Fibroblast of the conjunctiva (primary cell): ENCODE data around the gene STOML1.
"Not testable (repeated sequence)": the region's sequence is repeated elsewhere in the genome, so short reads cannot be mapped to it uniquely, and the experiment has no call there.

ENCODE experiments used
- DNase-seq: peaks from one replicate; pipeline ENCODE4 v3.0.0-alpha.2; 2010; ENCODE audit warnings: low read depth

STOML1 gene

DNA sequence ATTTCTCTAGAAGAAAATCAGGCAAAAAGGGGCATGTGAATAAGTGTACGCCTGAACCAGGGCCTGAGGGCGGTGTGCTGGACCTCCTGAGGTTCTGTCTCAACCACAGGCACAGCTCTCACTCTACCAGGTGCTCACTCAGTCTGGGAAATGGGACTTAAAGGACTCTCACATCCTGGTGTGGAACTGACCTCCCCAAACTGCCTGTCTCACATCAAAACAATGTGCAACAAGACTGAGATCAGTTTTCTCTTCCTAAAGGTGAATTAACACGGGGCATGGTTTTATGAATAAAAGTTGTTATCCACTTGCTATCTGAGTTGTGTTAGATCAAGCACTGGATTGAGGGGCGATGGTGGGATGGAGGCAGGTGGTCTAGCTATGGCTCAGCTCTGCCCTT lies 4.8 kb downstream of the STOML1 start:
- DNase-seq = no peak

DNA sequence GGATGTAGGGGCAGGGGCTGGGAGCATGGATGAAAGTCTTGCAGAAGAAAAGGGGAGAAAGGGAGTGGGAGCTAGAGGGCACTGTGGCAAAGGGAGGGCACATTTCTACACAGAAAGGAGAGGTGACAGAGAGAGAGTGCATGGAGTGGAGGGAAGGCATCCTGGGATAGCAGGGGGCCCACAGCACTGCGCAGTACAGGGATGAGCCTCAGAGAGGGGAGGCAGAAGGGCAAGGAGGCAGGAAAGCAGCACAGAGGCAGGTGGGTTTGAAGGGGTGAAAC lies 5.4 kb downstream of the STOML1 start:
- DNase-seq = no peak

DNA sequence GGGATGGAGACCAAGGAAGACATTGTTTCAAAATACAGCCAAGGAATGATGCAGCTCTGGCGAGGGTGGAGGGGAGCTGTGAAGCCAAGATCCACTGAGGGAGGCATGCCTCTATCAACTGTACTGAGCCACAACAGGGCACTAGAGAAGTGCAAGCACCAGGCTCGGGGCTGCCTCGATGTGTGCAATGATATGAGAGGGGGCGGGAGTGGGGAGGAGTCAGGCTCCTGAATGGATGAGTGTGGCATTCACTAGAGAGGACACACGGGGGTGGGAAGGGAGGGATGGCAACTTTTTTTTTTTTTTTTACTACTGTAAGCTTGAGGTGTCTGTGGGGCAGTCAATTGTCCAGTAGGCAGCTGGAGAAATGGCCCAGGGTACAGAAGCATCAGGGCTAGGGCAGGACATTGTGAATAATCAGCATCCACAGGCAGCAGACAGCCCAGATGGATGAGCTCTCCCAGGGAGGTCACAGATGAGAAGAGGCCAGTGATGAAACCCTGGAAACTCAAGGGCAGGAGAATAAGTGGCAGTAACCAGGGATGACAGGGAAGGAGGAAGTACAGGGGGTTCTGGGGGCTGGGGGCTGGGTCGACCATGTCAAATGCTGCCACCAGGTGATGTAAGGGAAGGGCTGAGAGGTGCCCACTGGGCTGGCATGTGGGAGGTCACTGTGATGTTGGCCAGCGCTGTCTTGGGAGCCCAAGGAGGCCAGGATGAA lies 5.9 kb downstream of the STOML1 start:
- no peak for DNase-seq

DNA sequence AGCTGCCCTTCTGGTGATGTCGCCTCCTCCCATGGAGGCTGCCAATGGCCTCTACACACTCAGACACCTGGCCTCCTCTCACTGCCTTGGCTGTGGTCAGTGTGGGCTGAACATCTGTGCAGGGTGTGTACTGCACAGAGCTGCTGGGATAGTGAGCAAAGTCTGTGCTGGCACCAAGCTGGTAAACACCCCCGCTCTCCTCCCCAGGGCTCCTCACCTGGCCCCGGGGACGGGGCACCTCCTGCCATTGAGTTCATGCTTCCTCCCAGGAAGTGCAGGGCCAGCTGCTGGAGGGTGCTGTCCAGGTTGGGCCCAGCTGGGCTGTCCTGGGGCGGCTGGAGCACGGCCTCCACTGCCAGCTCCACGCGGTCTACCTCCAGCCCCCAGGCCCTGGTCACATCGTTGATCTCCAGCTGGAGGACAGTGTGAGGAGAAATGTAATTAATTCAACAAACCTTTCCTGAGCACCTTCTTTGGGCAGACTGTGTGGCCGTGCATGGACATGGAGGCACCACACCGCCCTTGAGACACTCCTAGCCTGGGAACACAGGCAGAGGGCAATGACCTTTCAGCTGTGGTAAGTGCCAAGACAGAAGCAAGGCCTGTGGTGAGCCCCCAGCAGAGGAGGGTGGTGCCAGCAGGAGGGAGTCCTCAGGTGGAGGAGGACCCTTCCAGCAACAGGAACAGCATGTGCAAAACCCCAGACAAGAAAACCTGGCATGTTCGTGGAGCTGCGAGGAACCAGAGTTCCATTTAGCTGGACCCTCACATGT lies 6.8 kb downstream of the STOML1 start:
- DNase-seq = no peak

DNA sequence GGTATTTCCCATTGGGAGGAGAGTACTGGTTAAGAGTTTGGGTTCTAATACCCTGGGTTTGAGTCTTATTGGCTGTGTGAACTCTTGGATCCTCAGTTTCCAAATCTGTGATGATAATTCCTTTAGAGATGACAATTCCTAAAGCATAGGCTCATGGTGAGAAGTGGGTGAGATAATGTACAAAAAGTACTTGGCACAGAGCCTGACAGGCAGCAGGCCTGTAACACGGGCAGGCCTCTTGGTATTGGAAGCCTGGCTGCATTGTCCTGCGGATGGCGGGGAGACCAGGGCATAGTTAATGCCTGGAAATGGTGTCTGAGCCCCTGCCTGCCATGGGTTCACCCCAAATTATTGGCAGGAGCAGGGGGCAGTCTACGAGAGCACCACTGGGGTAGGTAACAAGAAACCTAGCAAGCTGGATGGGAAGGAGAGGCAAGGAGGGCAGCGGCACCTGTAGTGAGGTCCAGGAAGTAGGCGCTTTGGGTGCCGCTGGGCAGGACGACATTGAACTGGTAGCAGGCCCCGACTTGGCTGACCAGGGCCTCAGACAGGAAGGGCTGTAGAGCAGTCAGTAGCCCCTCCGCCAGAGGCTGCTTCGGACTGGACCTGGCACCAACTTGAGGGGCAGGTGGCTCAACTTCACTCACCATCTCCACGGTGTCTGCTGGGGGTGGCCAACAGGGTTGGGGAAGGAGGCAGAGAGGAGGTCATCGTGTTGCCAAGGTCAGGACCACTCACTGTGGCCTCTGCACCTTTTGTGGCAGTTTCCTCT lies 7.7 kb downstream of the STOML1 start:
- DNase-seq = no peak

DNA sequence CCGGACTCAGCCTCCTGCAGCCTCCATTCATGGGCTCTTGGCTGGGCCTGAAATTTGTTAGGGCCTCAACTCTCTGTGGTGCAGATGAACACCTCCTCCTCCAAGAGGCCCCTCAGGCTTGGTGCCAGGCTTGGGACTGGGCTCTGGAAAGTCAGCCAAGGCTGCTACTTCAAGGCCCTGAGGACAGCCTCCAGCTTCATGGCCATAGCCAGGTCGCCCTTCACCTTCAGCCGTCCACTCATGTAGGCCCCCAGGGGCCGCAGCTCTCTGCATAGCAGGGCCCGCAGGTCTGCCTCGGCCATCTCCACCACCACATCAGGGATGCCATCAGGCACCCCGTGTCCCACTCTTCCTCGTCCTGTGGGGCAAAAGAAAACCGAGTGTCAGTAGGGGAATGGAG lies 8.3 kb downstream of the STOML1 start:
- no peak for DNase-seq

DNA sequence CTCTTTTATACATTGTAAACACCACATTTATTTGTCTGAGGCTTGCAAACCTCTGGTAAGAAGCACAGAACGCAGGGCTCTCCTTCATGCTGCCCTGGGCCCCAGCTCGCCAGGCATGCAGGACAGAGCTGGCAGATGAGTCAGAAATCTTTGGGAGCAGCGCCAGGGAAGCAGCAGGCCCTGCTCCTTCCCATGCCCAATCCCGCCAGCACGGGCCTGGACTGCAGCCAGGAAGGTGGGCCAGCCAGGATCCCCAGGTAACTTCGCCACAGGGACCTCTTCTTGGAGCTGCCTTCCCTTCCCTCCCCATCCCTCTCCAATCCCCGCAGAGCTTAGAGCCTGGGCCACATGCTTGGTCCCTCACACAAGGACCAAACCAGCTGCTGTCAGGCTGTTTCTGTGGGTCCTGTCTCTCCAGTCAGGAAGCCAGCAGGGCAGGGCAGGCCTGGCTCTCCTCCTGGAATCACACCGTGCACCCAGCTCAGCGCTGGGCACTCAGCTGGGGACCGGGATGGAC lies 8.8 kb downstream of the STOML1 start:
- DNase-seq = peak; percentile 70

DNA sequence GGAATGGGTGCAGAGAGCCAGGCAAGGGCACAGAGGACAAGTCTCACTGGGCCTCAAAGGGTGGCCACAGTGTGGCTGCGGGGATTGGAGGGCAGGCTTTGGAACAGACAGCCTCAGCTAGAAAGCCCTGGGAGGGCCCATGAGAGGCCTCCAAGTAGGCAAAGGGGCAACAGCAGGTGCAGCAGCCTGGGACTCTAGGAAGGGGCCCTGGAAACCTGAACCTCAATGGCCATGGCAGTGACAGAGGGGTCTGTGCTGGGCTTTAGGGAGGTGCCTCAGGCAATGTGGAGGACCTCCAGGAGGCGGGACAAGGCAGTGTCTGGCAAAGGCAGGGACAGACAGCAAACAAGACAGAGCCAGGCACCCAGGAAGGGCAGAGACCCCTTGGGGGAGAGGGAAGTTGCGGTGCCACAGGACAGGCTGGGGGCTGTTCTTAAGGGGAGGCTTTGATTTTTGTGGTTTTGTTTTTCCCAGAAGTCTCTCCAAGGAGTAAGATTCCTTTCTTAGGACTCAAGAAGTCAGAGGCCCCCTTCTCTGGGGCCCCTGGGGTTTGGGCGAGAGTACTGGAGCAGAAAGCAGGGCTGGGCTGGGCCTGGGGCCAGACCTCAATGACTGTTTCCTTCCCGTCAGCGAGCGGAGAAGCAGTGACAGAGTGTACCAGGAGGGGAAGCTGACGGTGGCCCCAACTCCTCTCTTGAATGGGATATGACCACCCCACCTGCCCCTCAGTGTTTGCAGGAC lies 9.7 kb downstream of the STOML1 start:
- peak; percentile 82 for DNase-seq

DNA sequence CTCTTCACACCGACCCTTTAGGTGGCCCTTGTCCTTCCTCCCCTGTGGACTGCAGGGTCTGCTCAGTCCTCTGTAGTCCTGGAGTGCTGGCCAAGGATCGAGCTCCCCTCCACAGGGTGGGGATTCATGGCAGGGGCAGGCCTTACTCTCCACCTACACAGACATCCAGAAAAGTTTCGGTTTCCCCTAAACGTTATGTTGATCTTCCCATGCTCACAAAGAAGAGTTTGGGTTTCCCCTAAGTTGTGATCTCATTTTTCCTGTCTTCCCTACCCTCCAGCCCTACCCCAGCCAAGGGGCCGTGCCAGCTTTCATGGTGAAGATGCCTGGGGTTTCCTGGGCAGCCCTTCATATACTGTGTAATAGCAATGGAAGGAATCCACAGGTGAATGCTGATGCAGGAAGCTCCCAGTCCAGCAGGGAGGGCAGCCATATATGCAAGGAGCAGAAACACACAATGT lies 10.3 kb downstream of the STOML1 start:
- DNase-seq = no peak

DNA sequence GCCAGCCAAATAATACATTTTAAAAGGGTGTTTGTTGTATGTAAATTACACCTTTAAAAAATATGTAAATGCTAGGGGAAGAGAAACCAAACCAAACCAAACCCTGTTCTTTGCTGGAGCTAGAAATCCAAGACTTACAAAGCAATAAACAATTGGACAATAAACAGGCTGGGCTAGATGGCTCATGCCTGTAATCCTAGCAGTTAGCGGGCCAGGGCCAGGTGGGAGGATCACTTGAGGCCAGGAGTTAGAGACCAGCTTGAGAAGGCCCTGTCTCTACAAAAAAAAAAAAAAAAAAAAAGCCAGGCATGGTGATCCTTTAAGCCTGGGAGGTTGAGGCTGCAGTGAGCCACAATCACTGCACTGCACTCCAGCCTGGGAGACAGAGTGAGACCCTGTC lies 12.5 kb downstream of the STOML1 start:
- DNase-seq = no peak

DNA sequence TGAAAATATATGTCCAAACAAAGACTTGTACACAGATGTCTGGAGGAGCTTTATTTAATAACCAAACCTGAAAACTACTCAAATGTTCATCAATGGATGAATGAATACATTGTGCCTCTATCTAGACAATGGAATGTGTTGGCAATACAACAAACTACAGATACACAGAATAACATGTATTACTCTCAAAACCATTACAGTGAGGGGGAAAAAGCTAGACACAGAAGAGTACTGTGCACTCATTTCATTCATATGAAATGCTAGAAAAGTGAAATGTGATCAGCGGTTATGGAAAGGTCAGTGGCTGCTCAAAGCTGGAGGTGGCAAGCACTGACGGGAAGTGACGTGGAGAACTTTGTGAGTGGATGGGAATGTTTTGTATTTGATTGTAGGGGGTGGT lies 13.2 kb downstream of the STOML1 start:
- DNase-seq = no peak

DNA sequence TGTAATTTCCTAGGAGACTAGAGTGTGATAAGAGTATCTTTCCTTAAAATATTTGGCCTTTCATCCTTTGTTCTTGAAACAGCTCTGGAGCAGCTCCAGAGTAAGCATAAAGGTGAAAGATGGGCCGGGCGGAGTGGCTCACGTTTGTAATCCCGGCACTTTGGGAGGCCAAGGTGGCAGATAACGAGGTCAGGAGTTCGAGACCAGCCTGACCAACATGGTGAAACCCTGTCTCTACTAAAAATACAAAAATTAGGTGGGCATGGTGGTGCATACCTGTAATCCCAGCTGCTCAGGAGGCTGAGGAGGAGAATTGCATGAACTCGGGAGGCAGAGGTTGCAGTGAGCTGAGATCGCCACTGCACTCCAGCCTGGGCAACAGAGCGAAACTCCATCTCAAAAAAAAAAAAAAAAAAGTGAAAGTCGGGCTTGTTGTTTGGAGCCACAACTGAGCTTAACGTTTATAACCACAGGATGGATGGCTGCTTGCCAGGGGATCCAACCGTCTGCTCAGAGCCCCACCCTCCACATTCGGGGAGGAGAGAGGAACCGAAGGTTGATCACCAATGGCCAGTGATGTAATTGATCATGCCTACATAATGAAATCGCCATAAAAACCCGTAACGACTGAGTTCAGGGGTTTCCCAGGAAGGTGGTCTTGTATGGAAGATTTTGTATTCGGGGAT lies 16.5 kb downstream of the STOML1 start:
- DNase-seq = not testable (repeated sequence)

DNA sequence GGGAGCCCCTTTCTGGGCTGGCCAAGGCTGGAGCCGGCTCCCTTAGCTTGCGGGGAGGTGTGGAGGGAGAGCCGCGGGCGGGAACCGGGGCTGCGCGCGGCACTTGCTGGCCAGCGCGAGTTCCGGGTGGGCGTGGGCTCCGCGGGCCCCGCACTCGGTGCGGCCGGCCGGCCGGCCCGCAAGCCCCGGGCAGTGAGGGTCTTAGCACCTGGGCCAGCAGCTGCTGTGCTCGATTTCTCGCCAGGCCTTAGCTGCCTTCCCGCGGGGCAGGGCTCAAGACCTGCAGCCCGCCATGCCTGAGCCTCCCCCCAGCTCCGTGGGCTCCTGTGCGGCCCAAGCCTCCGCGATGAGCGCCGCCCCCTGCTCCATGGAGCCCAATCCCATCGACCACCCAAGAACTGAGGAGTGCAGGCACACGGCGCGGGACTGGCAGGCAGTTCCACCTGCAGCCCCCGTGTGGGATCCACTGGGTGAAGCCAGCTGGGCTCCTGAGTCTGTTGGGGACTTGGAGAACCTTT lies 18.4 kb downstream of the STOML1 start:
- not testable (repeated sequence) for DNase-seq

DNA sequence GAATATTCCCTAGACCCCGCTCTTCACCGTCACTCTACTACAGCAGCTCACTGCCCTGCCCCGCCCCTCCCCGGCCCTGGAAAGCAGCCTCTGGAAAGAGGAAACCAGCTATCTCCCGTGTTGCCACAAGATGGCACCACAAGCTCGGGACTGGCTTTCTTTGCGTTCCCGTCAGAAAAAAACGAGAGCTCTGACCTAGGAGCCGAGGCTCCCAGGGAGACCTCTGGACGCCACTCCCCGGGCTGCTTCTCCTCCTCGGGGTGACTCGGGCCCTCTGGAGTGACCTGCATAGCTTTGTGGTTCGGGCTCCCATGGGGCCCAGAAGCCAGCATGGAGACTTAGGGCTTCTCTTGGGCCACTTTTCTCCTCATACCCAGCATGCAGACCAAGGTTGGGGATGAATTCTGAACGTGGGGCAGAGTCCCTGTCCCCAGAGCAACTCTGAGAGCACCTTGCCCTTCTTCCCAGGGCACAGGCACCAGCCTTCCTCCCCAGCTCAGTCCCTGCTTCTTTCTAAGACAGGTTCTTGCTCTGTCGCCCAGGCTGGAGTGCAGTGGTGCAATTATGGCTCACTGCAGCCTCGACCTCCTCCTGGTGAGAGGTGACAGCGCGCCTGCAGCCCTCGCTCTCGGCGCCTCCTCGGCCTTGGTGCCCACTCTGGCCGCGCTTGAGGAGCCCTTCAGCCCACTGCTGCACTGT lies 19.0 kb downstream of the STOML1 start:
- DNase-seq = peak; percentile 74

DNA sequence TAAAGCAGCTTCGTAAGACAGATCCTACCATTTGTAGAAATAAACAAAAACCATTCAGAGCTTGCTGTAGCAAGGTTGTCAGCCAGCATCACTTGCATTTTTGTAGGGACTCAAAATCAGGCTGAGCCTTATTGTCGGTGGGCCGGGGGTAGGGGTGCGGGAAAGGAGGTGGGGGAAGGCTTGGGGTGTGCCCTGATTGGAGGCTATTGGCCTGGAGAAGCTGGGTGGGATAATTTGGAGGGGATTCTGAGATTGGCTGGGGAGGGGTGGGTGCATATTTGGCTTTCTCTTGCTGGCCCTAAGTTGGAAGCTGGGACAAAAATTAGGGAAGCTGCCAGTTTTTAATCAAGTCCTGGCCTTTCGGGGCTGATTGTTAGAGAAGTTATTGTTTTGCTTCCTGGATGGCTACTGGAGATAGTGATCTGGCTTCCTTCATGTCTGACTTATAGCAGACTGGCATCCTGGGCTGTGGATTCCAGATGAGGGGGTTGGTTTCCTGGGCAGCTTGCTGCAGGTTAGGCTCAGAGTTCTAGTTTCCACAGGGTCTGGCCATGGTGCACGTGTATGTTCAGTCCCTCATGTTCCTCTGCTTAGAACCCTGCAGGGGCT lies 22.8 kb downstream of the STOML1 start:
- no peak for DNase-seq

DNA sequence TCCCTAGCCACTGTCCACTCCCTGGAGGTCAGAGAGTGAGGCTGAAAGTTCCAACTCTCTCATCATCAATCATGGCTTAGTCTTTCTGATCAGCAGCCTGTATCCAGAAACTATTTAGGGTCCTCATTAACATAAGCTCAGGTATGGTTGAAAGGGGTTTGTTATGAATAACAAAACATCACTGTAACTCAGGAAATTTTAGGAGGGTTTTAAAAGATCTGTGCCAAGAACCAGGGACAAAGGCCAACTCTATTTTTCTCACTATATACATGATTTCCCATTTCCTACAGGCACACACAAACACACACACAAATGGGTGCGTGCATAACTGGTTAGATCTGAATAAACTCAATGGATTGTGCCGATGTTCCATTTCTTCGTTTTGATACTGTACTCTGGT lies 23.6 kb downstream of the STOML1 start:
- no peak for DNase-seq

DNA sequence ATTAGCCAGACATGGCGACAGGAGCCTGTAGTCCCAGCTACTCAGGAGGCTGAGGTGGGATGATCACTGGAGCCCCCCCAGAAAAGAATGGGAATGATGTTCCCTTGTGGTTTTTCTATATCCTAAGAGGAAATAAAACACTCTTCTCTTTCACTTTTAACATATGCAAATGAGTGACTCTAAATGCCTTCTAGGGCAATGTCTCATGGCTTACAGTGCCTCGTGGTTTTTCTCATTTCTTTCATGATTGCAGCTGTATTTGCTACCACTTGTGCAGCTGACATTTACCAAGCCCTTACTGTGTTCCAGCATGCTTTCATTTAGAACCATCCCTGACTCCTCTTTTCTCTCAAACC lies 26.4 kb downstream of the STOML1 start:
- no peak for DNase-seq

DNA sequence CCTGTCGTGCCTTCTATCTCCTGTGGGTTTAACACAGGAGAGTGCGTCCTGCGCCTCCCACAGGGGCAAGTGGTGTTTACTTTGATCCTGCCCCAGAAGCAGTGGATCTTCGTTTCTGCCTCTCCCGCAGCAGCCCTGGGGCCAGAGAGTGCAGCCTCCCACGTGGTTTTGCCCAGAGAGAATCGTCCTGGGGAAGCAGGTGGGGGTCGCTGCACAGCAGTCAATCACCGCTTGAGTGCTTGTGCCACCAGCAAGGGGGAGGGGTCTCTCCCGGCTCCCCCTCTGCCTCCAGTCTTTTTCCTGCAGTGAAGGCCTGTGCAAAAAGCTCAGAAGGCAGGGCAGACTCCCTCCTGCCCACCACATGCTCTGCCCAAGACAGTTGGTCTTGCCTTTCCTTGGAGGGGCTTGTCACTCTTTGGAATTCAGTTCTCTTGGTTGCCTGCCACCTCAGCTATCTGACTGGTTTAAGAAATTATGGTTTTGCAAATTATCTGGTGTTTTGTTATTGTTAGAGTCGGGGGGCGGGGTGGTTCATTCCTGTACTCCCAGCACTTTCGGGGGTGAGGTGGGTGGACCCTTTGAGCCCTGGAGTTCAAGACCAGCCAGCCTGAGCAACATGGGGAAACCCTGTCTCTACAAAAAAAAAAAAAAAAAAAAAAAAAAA lies 26.9 kb downstream of the STOML1 start:
- DNase-seq = no peak

DNA sequence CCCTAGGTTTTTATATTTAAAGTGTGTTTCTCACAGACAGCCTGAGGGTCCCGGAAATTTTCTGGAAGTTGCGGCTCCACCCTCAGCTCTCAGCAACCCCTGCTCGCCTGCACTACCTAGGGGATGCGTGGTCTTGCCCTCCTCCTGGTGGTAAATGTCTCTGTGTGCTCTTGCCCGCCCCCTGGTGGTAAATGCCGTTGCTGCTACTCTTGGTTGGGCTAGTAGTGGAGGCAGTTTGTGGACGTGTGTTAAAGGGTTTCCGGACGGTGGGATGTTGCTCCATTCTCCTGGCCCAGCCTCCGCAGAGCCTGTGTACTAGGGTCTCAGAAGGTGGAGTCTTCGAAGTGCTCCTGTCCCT lies 27.4 kb downstream of the STOML1 start:
- peak; percentile 43 for DNase-seq

DNA sequence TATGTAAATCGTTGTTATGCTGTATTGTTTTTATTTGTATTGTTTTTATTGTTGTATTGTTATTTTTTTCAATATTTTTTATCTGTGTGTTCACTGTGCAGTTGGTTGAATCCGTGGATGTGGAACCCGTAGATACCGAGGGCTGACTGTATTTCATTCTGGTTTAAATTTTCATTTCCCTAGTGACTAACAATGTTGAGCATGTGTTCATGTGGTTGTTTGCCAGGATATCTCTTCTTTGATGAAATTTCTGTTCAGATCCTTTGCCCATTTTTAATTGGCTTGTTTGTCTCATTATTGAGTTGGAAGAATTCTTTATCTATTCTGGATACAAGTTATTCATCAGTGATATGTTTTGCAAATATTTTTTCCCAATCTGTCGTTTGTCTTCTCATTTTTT lies 29.7 kb downstream of the STOML1 start:
- DNase-seq = no peak
